ENCODE results near the gene E2F2.

DNA sequence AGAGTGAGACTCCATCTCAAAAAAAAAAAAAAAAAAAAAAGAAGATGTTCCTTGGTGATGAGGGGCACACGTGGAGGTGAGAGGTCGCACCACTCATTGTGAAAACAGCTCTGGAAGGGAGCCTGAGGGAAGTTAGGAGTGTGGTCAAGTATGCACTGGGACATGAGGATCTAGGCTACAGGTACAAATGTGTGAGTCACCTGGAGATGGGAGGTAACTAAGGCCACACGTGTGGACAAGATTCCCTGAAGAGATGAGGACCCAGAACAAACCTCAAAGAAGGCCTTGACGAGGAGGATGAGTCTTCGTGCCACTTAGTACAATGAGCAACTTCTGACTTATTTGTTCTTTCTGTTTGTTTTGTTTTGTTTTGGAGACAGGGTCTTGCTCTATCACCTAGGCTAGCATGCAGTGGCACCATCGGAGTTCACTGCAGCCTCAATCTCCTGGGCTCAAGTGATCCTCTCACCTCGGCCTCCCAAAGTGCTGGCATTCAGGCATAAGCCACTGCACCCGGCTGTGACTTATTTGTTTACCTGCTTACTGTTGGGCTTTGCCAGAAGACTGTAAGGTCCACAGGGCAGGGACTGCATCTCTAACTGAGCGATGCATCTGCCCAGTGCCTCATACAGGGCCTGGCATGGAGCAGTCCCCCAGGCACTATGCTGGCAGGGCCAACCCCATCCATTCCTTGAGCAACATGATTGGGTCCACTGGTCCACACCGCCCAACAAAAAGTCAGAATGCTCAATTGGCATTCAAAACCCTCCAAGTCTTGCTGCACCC is 53.5 kb downstream of the E2F2 start:
- TF ChIP-seq, protein P1, sequence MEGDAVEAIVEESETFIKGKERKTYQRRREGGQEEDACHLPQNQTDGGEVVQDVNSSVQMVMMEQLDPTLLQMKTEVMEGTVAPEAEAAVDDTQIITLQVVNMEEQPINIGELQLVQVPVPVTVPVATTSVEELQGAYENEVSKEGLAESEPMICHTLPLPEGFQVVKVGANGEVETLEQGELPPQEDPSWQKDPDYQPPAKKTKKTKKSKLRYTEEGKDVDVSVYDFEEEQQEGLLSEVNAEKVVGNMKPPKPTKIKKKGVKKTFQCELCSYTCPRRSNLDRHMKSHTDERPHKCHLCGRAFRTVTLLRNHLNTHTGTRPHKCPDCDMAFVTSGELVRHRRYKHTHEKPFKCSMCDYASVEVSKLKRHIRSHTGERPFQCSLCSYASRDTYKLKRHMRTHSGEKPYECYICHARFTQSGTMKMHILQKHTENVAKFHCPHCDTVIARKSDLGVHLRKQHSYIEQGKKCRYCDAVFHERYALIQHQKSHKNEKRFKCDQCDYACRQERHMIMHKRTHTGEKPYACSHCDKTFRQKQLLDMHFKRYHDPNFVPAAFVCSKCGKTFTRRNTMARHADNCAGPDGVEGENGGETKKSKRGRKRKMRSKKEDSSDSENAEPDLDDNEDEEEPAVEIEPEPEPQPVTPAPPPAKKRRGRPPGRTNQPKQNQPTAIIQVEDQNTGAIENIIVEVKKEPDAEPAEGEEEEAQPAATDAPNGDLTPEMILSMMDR (IDR thresholded peaks at IDR 0.05 in 4 of 5, conservative IDR thresholded peaks at IDR 0.05 in 1 of 5) = no peak
- TF ChIP-seq POLR2A (IDR thresholded peaks at IDR 0.05) = no peak

Data from gastrocnemius medialis (tissue), 4 donors.